ENCODE data around the gene USPL1. TPM values are rescaled to one million over a fixed set of nuclear protein-coding genes. Genes with fewer than 3 reads are reported as not detected.

USPL1 gene
- total RNA-seq, 4 donors from 2014 or later = 14.4 to 28.4 (median 21.8) TPM

DNA sequence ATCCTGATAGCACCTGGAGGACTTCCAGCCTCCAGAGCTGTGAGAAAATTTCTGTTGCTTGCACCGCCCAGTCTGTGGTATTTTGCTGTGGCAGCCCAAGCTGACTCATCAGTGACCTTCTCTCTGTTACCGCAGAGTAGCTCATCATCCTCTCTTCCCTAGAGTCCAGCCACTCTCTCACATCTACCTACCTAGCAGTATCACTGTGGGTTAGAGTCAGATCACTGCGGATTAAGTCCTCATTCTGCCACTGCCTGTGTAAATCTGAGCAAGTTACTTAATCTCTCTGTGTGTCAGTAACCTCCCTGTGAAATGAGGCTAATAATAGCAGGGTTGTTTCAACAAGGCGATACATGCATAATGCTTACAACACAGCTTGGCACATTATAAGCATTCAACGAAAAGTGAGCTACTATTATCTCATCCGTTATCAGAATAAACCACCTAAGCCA is 40.3 kb upstream of the USPL1 start:
- H3K27ac ChIP-seq = no peak overlapping the region
- no peaks in the 10 kb centered on the region for H3K27me3 ChIP-seq
- no peaks in the 10 kb centered on the region for H3K9me3 ChIP-seq
- no peak for DNase-seq (ENCODE audit: low spot score in 2 of 2)
- H3K36me3 ChIP-seq = no peaks in the 10 kb centered on the region
- H3K4me3 ChIP-seq = no peak overlapping the region
- WGBS = 41% methylated on average over 6 of the region's 6 CpGs
- peaks cover 25% of the 10 kb centered on the region for H3K4me1 ChIP-seq
- TF ChIP-seq CTCF (IDR thresholded peaks at IDR 0.05) (no peak), EP300 (IDR thresholded peaks at IDR 0.05) (no peak), POLR2A (IDR thresholded peaks at IDR 0.05) (no peak), POLR2AphosphoS5 (IDR thresholded peaks at IDR 0.05) (no peak)

GRCh38 chr13:30580852-30581502 is 36.7 kb upstream of the USPL1 start:
- Histone ChIP-seq H3K4me1 (peaks cover 16% of the 10 kb centered on the region), H3K27me3 (no peaks in the 10 kb centered on the region), H3K9me3 (no peaks in the 10 kb centered on the region), H3K36me3 (no peaks in the 10 kb centered on the region), H3K4me3 (no peak overlapping the region), H3K27ac (no peak overlapping the region)
- 93% methylated on average over 3 of the region's 3 CpGs for WGBS
- DNase-seq (ENCODE audit: low spot score in 2 of 2) = no peak
- TF ChIP-seq POLR2AphosphoS5 (IDR thresholded peaks at IDR 0.05) = no peak
- TF ChIP-seq EP300 (IDR thresholded peaks at IDR 0.05) = no peak
- no peak for TF ChIP-seq CTCF (IDR thresholded peaks at IDR 0.05)
- TF ChIP-seq POLR2A (IDR thresholded peaks at IDR 0.05) = no peak

DNA sequence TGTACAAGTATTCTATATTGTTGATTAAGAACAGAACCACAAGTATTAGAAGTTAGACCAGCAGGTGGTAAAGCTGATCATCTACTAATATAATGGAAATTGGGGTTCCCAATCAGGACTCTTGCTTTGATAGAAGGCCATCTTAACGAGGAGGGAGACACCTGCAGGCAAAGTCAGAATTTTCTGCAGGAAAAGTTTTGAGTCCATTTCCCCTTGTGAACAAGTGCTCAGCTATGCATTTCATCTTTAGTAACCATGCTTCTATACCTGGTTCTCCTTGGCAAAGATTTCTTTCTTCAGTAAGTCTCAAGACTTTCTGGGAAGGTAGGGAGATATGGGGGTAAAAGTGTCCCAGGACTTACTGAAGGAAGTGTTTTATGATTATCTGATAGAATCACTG is 36.1 kb upstream of the USPL1 start:
- Histone ChIP-seq H3K4me3 (no peak overlapping the region), H3K27me3 (no peaks in the 10 kb centered on the region), H3K27ac (no peak overlapping the region), H3K4me1 (peaks cover 11% of the 10 kb centered on the region), H3K9me3 (no peaks in the 10 kb centered on the region), H3K36me3 (no peaks in the 10 kb centered on the region)
- DNase-seq (ENCODE audit: low spot score in 2 of 2) = no peak
- 17% methylated on average over 1 of the region's 1 CpG for WGBS
- TF ChIP-seq EP300 (IDR thresholded peaks at IDR 0.05) = no peak
- TF ChIP-seq POLR2AphosphoS5 (IDR thresholded peaks at IDR 0.05) = no peak
- TF ChIP-seq CTCF (IDR thresholded peaks at IDR 0.05) = no peak
- TF ChIP-seq POLR2A (IDR thresholded peaks at IDR 0.05) = no peak

DNA sequence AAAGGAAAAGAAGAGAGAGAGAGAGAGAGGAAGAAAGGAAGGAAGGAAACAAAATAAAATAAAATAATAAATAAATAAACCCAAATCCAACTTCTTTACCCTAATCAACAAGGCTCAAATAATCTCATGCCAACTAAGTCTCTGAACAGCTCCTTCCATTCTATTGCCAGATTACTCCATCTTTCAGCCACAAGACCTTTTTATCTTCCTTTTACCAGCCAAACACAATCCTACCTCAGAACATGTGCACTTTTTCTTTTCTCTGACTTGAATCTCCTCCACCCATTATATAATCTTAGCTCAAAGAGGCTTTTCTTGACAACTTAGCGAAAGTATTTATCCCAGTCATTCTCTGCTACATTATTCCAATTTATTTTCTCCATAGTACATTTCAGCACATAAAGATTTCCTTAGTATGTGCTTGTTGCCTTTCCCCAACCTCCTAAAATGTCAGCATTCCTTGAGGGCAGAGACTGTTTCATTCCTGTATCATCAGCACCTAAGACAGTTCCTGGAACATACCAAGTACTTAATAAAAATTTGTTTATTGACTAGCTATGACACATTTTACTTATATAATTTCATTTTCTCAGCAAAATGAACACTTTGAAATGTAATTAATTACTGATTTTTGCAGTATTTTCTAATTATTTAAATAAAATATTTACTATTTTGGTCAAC is 33.5 kb upstream of the USPL1 start:
- no peaks in the 10 kb centered on the region for H3K9me3 ChIP-seq
- H3K4me3 ChIP-seq = no peak overlapping the region
- DNase-seq (ENCODE audit: low spot score in 2 of 2) = no peak
- H3K4me1 ChIP-seq = peaks cover 3% of the 10 kb centered on the region
- no peak overlapping the region for H3K27ac ChIP-seq
- TF ChIP-seq POLR2AphosphoS5 (IDR thresholded peaks at IDR 0.05) (no peak), CTCF (IDR thresholded peaks at IDR 0.05) (no peak), POLR2A (IDR thresholded peaks at IDR 0.05) (no peak), EP300 (IDR thresholded peaks at IDR 0.05) (no peak)
- H3K36me3 ChIP-seq = no peaks in the 10 kb centered on the region
- 90% methylated on average over 1 of the region's 1 CpG for WGBS
- H3K27me3 ChIP-seq = no peaks in the 10 kb centered on the region

DNA sequence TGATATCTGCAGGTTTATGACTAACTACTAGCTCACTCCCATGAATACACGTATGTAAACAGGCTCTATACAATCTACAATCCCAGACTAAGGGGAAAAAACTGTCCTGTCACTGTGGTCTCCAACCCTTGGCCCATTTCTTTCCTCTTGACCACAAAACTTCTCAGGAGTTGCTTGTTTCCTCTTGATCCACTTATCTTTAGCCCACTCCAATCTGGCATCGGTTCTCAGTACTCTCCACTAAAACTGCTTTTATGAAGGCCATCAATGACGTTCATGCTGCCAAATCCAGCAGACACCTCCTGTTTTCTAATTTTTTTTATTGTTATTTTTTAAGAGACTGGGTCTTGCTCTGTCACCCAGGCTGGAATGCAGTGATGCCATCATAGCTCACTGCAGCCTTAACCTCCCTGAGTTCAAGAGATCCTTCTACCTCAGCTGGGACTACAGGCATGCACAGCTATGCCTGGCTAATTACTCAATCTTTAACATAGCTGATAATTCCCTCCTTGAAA is 31.9 kb upstream of the USPL1 start:
- no peak for DNase-seq (ENCODE audit: low spot score in 2 of 2)
- Histone ChIP-seq H3K27ac (no peak overlapping the region), H3K4me1 (peaks cover 3% of the 10 kb centered on the region), H3K36me3 (no peaks in the 10 kb centered on the region), H3K9me3 (no peaks in the 10 kb centered on the region), H3K4me3 (no peak overlapping the region), H3K27me3 (no peaks in the 10 kb centered on the region)
- 80% methylated on average over 3 of the region's 3 CpGs for WGBS
- TF ChIP-seq EP300 (IDR thresholded peaks at IDR 0.05) (no peak), POLR2AphosphoS5 (IDR thresholded peaks at IDR 0.05) (no peak), POLR2A (IDR thresholded peaks at IDR 0.05) (no peak), CTCF (IDR thresholded peaks at IDR 0.05) (no peak)
